GF-D8 (cell line): ENCODE data around the gene PDE8A.
"Not testable (repeated sequence)": the region's sequence is repeated elsewhere in the genome, so short reads cannot be mapped to it uniquely, and the experiment has no call there.

Experiments
- DNase-seq: peaks from one replicate; lab custom pipeline; 2025; lab: John Stamatoyannopoulos, UW

Gene PDE8A

GRCh38 chr15:84961707-84962106, 19.9 kb upstream of the PDE8A start:
- no peak for DNase-seq

GRCh38 chr15:84962955-84963354, 18.7 kb upstream of the PDE8A start:
- DNase-seq: no peak

GRCh38 chr15:84967380-84967779, 14.3 kb upstream of the PDE8A start:
- no peak for DNase-seq

- no peak for DNase-seq
These were observed 13.4 kb upstream of the PDE8A start for GRCh38 chr15:84968301-84968700.

GRCh38 chr15:84969257-84969656, 12.4 kb upstream of the PDE8A start:
- no peak for DNase-seq

- DNase-seq: no peak
These were observed 10.8 kb upstream of the PDE8A start for GRCh38 chr15:84970843-84971242.

- no peak for DNase-seq
These were observed 7.9 kb upstream of the PDE8A start for GRCh38 chr15:84973492-84974460.

- DNase-seq: no peak
These were observed 5.7 kb upstream of the PDE8A start for GRCh38 chr15:84975871-84976351.

- DNase-seq: no peak
These were observed 4.8 kb upstream of the PDE8A start for GRCh38 chr15:84976746-84977345.

- DNase-seq: no peak
These were observed 2.0 kb upstream of the PDE8A start for GRCh38 chr15:84979651-84980050.

- peak; percentile 55 for DNase-seq
These were observed 1.2 kb upstream of the PDE8A start for GRCh38 chr15:84980196-84981053.

- peak; percentile 89 for DNase-seq
These were observed 474 bp upstream of the PDE8A start for GRCh38 chr15:84981054-84981710.

- DNase-seq: peak; percentile 44
These were observed 755 bp downstream of the PDE8A start for GRCh38 chr15:84982301-84982920.

GRCh38 chr15:84983294-84983693, 1.6 kb downstream of the PDE8A start:
- no peak for DNase-seq

- DNase-seq: no peak
These were observed 2.1 kb downstream of the PDE8A start for GRCh38 chr15:84983711-84984110.

- no peak for DNase-seq
These were observed 3.5 kb downstream of the PDE8A start for GRCh38 chr15:84985158-84985557.

- DNase-seq: not testable (repeated sequence)
These were observed 5.7 kb downstream of the PDE8A start for GRCh38 chr15:84987351-84987750.

- no peak for DNase-seq
These were observed 6.4 kb downstream of the PDE8A start for GRCh38 chr15:84987949-84988624.

- no peak for DNase-seq
These were observed 7.4 kb downstream of the PDE8A start for GRCh38 chr15:84988909-84989644.

- no peak for DNase-seq
These were observed 8.9 kb downstream of the PDE8A start for GRCh38 chr15:84990507-84990906.
